GM18526 (cell line): ENCODE data around the gene ERG.

Experiments used
- POLR2A ChIP-seq: IDR thresholded peaks from 3 replicates; pipeline ENCODE4 v1.6.1; 2011; ENCODE audit not compliant: insufficient read length; ENCODE audit errors: extremely low read depth

The ERG gene

DNA sequence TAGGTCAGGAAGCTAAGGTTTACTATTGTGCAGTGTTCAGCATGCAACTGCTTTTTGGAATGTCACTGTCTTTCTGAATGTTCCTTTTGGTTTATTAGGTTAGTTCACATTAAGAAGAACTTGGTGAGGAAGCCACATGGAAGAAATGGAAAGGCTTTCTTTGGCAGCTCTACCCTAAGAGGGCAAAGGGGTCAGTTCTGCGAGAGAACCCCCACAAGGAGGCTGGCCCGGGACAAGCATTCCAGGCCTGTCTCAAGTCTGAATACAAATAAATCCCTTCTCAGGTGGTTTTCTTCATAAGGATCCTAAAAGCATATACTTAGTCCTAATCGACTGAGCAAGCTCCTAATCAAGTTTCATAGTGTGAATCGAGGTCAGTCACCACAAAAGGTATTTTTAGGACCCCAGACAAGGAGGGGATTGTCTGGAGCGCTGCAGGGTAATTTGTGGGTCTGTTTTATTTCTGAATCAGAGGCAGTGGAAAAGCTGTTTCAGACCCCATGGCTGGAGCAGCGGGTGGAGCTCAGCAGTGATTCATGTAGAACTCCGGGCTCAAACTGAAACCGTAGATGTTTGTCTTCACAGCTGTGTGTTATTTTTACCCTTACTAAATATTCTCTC is 63.3 kb downstream of the ERG start:
- no peak for TF ChIP-seq POLR2A

DNA sequence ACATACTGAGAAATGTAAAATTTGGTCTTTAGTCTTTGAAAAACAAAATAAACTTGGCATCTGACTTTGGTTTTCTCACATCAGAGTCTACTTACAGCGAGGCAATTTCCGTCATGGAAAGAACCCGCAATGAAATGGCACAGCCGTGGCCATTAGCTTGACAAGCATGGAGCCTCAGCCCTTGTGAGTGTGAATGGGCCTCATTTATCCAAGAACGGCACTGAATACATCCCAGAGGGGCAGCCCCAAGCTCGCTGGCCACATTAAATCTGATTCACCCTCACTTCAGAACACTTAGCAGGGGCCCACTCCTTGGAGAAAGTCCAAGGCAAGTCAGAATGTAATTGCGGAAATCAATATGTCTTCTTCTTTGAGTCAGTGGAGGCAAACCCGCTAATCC is 64.8 kb downstream of the ERG start:
- TF ChIP-seq POLR2A, result no peak

DNA sequence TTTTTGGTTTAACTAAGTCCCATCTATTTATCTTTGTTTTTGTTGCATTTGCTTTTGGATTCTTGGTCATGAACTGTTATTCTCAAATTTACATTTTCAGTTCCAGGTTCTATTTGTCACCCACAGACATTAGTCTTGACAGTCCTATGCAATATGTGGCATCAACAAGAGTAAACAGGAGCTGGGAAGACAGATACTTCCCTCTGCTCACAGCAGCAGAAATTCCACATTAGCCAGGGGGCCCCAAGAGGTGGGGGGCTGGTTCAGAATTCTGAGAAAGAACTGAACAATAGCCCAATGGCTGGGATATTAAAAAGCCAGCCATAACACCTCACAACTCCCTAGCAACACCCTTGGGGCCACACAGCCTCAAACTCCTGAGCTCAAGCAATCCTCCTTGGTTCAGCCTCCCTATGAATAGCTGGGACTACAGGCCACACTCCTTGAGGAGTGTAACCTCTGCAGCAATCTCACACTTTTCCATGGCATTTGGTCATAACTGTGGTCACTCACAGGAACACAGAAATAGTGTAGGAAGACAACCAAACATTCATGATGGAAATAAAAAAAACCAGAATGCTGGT is 67.8 kb downstream of the ERG start:
- no peak for TF ChIP-seq POLR2A

DNA sequence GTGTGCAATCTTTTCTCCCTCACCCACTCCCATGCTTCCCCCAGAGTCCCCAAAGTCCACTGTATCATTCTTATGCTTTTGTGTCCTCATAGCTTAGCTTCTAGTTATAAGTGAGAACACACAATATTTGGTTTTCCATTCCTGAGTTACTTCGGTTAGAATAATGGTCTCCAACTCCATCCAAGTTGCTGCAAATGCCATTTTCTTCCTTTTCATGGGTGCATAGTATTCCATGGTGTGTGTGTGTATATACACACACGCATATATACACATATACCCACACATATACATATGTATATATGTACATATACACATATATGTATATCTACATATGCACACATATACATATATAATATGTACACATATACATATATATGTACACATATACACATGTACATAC is 69.3 kb downstream of the ERG start:
- TF ChIP-seq POLR2A, result no peak

DNA sequence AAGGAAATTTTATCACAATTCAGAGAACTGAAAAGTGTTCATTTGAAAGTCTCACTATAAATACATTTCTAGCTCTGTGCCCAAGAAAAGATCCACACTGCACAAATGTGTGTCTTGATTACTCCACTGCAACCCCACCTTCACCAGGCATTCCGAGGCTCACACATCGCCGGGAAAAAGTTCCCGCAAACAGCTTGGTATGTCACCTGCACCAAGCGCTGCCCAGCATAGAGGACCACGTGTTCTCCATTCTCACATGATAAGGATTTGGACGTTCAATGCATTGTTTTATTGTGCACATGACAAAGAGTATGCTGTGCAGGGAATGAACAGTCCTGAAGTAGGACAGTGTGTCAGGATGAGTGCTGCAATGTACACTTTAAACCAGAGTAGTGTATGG is 70.1 kb downstream of the ERG start:
- TF ChIP-seq POLR2A, result no peak

DNA sequence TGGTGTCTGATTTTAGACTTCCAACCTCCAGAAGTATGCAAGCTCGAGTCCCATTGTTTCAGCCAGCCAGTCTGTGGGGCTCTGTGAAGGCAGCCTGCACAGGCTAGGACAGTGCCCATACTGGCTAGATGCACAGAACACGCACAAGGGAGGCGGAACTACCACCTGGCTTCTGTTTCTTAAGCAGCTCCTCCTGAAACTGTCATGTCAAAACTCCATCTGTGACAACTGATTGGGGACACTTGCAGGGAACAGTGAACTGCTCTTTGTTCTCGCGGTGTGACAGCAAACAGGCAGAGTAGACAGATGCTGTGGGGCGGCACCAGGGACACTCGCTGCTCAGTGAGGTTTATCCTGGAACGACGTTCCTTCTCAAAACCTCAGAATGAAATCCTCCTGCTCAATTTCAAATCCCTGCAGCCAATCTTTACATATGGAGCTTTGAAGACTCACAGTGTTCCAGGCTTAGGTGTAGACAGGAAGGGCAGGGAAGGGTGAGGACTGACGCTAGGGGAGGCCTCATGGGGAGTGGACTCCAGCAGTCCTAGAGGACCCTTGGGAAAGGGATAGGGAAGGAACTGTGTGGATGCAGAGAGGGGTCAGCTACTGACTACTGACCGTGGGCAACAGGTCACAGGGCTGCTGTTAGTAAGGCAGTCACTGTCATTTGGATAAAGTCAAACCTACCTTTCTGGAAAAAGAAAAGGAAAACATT is 73.8 kb downstream of the ERG start:
- no peak for TF ChIP-seq POLR2A

DNA sequence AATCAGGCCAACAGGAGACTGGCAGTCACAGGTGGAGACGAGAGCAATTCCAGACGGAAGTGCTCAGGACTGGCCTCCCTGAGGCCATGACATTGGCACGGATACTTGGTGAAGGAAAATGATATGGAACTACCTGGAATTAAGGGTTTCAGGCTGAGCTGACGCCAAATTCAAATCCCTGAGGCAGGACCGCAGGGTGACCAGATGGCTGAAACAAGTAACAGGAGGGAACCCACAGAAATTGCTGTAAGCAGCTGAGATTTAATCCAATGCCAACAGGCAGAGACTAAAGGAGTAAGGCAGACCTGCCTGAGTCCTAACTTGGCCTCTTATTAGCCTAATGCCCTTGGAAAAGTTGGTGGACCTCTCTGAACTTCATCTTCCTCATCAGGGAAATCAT is 76.2 kb downstream of the ERG start:
- TF ChIP-seq POLR2A, result no peak

DNA sequence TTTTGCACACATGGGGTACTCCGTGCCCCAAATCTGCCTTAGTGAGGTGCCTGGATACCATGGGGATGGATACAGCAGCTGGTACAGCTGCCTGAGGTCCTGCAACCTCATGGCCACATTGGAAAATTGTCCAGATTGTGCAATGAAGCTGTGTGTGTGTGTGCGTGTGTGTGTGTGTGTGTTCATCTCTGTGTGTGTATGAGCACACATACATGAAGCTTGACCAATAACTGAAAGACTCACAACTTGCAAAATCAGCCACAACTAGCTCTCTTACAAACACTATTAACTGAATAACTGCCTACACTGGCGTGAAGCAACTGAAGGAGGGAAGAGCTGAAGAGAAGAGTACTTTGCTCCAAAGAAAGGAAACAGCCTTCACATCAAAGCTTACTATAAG is 78.1 kb downstream of the ERG start:
- no peak for TF ChIP-seq POLR2A

DNA sequence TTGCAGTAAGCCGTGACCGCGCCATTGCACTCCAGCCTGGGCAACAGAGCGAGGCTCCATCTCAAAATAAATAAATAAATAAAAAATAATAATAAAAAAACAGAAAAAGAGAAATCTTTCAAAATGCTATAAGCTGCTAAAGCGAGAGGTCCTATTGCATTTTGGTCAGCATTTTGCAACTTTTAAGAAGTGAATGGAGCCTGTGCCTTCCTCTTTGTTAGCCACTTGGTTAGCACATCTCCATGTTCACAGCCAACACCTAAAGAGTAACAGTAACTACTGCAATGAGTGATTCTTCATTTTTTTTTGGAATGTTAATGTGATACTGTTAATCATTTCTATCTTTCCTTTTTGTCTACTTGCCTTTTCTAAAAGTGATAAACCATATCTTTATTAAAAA is 80.6 kb downstream of the ERG start:
- TF ChIP-seq POLR2A, result no peak

DNA sequence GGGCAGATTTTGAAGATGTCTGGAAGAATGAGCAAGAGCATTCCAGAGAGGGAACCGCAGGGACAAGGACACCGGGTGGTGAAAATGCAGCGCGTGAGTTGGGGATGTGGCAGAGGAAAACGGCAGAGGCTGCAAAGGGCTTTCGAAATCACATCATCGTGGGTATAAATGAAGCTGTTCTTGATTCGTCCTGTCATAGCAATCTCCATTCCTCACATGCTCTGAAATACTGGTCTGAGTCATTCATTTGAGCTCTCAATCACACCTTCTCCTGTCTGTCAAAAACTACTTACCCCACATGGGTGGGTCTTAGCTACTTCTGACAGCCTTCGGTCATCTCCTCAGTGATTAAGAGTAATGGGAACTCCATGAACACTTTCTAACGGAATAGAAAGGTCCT is 81.5 kb downstream of the ERG start:
- no peak for TF ChIP-seq POLR2A

DNA sequence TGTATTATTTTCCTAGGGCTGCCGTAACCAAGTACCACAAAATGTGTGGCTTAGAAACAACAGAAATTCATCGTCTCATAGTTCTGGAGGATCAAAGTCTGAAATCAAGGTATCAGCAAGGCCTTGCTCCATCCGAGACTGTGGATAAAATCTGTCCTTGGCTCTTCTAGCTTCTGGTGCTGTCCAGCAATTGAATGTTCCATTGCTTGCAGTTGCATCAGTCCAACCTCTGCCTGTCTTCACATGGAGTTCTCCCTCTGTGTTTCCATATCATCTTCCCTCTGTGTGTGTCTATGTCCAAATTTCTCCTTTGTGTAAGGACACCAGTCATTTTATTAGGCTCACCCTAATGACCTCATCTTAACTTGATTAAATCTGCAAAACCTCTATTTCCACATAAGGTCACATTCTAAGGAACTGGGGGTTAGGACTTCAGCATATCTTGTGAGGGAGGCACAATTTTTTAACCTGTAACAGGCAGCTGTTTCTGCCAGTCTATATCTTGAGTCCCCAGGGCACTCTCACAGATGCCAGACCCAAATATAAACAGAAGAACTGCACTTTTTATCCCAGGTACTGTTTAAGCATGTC is 84.2 kb downstream of the ERG start:
- TF ChIP-seq POLR2A, result no peak

DNA sequence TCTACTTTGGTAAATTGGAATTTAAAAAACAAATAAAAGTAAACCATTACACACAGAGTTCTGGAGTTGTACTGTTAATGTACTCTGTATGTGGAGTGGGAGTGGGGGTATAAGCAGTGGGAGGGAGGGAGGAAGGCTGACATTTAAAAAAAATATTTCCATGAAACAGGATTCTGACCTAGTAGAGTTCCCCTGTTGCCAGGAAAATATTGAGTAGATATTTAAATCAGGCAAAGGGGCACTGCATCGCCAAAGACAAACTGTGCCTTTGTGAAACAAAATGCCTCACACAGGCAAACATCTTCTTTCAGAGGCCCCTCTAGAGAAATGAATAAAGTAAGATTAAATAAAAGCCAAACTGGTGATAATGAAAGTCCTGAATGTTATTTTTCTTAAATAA is 87.8 kb downstream of the ERG start:
- no peak for TF ChIP-seq POLR2A

DNA sequence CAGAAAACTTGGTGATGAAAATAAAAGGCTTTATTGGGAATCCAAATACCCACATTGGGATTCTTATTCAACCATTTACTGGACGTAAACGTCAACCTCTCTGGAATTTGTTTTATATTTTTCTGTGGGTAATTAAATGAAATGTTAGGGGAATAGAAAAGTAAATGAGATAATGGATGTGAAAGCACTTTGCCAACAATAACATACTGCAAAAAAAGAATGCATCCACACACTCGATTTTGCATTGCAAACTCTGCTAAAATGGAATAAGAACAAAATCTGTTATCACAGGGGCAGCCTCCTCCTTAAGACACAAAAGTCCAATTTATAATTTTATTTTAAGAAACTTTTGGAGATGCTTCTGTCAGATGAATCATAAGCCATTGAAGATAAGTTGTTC is 88.4 kb downstream of the ERG start:
- TF ChIP-seq POLR2A, result no peak

DNA sequence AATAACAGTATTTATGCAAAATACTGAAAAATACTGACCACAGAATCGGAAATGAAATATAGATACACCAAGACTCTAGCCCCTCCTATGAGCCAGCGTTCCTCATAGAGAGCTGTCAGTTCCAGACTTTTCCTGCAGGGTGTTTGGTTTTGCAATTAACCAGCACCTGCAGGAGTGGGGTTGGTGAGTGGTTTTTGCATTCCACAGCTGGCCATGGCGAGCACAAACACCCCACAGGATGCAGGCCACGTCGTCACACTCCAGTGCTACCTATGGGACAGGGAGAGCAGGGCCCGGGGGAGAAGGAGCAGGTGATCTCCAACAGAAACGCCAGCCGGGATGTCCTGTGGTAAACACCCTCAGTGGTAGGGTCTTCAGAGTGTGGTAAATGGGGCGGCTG is 94.1 kb downstream of the ERG start:
- no peak for TF ChIP-seq POLR2A

DNA sequence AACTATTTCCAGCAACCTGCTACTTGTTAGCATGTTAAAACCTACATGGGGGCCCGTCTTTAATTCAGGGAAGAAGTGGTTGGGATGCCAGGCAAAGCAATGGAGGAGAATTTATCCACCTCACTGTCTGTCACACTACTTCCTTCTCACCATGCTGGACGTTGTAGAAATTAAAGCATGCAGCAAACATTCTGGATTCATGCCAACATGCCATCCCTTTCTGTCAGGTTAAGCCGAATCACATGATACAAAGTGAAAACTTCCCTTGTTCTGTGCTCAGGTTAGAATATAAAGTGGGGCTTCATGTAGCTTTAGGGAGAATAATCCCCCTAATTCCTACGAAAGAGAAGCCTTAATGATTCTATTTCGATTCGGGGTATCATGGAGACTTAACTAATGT is 95.5 kb downstream of the ERG start:
- TF ChIP-seq POLR2A, result no peak

DNA sequence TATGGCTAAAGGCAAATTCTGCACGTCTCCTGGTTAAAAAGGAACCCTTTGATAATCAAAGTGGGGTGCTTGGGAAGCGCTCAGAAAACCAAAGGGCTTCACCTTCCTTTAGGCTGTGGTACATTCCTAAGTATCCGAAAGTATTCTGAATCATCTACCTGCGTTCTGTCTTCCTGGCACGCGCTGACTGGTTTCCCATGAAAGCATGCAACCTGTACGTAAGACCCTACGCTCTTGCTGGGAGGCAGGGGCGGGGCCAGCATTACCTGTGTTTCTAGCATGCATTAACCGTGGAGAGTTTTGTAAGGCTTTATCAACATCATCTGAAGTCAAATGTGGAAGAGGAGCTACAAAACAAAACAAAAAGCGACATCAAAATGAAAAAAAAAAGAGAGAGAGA is 96.0 kb downstream of the ERG start:
- TF ChIP-seq POLR2A, result no peak

DNA sequence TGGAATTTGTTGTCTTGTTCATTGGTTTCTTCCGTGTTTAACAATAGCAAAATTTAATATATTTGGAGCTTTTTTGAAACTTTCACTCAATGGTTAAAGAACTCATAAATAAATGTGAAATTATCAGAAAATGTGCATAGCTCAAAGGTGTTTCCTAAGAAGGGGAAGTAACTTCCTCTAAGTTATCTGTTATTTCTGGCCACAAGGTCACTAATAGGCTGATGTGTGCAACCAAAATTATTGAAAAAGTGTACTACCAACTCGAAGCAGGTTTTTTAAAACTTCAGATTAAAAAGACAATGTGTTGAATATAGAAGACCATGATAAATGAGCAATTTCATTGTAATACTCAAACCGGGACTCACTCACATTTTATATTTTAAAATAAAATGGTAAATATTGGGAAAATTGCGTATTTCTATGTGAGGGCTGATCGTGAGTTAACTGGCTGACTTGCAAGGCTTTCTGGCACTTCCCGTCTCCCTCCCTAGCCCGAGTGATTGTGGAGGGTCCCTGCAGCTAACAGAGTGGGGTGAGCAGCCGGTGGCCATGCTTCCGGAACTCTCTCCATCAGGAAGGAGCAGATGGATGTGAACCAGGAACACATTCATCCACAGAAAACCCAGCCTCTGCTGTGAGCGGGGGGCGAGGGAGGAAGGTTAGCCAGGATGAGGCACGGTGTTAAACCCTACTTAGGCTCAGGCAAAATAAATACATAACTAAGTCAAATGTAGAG is 96.9 kb downstream of the ERG start:
- no peak for TF ChIP-seq POLR2A
